ENCODE results near the gene HEMGN.
"Not testable (repeated sequence)": the region's sequence is repeated elsewhere in the genome, so short reads cannot be mapped to it uniquely, and the experiment has no call there.

Gene HEMGN, protein sequence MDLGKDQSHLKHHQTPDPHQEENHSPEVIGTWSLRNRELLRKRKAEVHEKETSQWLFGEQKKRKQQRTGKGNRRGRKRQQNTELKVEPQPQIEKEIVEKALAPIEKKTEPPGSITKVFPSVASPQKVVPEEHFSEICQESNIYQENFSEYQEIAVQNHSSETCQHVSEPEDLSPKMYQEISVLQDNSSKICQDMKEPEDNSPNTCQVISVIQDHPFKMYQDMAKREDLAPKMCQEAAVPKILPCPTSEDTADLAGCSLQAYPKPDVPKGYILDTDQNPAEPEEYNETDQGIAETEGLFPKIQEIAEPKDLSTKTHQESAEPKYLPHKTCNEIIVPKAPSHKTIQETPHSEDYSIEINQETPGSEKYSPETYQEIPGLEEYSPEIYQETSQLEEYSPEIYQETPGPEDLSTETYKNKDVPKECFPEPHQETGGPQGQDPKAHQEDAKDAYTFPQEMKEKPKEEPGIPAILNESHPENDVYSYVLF

DNA sequence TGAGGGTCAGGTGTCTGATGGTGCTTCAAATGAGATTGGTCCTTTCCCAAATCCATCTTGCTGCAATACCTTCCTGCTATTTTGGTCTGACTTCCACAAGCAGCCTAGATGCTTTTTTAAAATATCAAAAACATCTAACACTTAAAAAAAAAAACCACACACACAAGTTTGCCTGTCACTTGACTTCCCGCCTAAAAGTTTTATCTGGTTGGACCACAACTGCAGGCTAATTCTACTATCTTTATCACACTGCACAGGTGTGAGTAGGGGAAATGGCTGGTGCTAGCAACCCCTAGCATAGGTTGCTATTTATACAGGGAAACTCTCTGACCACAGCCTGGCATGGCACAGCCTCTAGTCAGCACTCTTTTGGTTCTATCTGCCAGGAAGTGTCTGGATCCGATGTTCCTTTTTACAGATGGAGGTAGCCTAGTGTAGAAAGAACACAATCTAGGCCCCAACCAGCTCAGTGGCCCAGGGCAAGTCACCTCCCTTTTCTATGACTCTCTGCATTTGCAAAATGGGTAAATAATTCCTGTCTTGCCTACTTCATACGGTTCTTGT lies at the start of gene HEMGN:
Gene HEMGN, minus strand, starts transcription at position 92 of the 564 bp plus-strand sequence. Its CDS starts 36 bp downstream, at position 56.
- DNase-seq, result no peak

DNA sequence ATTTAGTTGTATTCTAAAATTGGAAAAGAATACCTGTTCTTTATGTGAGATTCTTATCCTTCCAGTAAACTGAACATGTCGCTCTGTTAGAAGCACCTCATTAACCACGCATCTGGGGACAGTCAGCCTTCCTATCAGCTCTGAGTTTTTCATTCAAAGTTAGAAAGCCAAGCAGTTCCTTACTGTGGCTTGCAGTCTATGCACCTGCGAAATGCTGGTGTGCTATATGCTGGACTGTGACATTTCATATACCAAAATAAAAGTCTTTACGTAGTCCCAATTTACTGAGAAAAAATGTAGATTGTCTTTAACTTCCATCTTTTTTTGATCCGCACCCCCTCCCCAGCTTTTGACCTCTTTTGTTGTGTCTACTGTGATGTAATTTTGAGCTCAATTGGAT lies 49.5 kb upstream of the HEMGN start:
- DNase-seq, result no peak

DNA sequence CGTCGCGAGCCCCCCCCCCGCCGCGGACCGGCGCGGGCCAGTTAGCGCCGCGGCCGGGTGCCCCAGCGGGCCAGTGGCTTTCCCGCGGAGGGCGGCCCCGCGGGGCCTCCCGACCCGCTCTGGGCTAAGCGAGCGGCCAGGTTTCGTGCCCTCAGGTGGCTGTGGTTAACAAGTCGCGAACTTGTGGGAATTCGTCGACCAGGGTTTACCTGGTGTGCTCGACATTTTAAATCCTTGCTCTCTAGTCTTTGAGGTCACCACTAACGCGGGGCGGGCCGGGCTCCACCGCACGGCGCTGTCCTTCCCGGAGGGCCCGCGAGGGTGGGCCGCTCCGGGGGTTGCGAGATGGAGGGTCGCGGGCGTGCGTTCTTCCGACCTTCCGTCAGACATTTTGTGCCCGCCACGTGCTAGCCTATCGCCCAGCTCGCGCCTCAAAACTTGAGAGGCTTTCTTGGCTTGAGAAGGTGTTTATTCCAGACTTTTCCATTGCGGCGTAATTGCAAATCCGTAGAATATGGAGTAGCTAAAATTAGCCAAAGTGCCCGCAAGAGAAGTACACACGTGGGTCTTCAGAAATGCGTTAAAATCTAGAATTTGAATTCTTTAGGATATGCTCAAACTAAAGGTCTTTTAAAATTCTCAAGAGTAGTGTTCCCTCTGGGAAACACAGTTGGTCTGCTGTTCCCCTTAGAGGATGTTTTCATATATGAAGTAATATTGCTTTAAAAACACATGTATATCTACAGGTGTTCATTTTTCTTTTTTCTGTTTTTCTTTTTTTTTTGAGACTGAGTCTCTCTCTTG lies 47.3 kb upstream of the HEMGN start:
- DNase-seq, result peak; percentile 47 to 63

DNA sequence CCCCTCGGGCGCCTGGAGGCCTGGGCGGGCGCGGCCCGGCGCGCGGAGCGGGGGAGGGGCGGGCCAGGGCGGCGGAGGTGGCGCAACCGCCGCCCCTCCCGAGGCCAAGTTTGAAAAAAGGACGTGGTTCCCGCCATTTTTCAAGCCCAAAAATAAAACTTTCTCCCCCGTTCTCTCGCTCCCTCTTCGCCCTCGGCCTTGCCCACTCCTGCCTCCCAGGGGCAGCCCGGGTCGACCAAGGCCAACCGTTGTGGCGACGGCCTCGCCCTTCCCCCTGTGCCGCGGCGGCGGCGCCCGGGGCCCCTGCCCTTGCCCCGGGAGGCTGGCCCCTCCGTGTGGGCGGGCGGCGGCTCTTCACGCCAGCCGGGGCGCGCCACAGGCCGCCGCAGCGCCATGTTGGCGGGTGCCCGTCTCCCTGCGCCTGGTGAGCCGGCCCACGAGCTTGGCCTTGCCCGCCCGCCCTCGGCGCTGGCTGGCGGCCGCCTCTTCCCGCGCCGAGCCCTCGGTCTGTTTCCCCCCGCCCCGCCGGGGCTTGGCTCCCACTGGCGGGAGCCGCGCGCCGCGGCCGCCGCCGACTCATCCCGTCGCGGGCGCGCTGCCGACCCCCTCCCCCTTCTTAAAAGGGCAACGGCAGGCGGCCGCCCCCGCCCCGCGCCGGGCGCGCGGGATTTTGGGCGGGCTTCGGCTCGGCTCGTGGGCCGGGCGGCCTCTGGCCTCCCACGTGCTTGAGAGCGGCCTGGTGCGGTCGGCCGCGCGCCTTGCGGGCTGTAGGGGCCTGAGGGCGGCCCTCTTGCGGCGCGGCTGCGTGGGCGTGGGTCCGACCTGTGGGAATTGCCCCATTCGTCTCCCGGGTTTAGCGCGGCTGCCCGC lies 46.5 kb upstream of the HEMGN start:
- DNase-seq, result peak; percentile 81 to 88

DNA sequence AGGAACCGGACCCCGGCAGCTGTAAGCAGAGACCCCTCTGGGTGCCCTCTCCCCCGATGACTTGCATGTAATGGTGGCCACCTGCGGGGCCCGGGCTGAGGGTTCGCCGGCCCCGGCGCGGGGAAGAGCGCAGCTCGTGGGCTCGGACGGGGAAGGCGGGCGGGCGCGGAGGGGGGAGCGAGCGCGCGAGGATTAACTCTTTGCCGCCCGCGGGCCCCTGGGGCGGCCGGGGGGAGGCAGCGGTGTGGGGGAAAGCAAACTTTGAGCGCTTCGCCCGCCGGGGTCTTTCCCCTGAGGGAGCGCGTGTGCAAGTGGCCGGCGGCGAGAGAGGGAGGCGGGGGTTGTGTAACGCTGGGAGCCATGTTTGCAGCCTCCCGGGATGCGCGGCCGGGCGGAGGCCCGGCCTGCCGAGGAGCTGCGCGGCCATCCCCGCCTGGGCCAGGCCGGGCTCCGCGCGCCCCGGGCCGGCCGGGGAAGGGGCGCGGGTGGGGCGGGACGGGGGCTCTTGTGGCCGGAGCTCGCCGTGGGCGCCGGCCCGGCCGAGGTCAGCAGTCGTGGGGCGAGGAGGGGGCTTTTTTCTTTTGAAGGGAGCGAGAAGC lies 45.7 kb upstream of the HEMGN start:
- DNase-seq, result peak; percentile 62 to 65

DNA sequence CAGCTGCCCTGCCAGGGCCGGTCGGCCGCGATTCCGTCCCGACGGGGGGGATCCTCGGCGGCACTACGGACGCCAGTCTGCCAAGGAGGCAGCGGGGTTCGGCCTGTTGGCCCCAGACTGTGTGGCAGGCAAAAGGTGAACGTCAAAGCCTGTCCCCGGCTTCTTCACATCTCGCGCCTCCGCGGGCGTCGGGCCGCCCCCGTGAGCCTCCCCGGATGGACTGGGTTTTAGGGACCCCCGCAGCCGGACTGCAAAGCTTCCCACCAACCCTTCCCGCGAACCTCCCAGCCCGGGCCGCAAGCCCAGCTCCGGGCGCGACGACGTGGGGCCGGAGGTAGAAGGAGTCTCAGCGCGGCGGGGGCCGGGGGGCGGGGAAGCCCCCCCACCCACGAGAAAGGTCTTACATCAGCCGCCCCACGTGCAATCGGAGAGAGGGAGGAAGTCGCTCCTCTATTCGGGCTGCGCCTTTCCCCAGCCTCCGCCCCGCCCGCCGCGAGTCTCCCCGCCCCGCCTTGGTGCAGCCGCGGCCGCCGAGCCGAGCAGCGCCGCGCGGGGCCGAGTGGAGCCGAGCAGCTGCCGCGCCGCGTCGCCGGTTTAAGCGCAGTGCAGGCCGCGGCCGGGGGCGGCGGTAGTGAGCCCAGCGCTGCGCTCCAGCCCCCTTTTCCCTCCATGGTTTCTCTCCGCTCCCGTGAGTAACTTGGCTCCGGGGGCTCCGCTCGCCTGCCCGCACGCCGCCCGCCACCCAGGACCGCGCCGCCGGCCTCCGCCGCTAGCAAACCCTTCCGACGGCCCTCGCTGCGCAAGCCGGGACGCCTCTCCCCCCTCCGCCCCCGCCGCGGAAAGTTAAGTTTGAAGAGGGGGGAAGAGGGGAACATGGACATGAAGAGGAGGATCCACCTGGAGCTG lies 45.0 kb upstream of the HEMGN start, which contains the start of gene ANP32B:
Gene ANP32B, plus strand, starts transcription at position 659 of the 906 bp plus-strand sequence. Its CDS starts 215 bp downstream, at position 874.
- DNase-seq, result peak; percentile 96 to 97

DNA sequence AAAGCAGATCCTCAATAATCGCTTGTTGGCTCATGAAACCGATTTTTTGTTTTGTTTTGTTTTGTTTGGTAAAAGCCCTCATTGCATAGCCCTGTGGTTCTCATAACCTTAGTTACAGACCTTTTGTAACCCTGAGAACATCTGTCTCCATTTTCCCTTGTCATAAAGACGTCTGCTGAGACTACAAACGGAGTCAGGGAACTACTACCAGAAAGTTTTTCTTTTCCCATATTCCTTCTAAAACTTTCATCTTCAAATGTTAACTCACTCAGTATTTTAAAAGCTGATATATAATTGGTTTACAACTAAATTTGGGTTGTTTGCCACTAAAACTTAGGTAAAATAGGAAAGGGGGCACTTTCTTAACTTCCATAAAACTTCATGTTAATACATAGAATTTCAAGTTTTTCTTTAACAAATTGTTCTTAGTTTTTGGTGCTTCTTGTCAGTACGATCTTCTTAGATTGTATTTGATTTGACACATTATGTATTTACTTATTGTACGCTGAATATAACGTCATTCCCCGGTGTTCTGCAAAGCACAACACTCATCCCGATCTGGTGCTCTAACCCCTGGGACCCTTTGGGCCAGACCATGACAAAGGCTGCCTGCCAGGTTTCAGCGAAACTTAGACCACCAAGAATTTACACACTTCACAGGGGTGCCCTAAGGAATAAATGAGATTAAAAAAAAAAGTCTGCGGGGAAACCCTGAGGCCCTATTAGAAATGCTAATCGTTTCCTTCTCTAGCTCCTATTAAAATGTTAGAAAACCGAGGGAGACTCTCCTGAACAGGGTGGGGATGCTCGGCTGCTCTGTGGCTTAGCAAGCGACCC lies 44.1 kb upstream of the HEMGN start:
- DNase-seq, result peak in 1 of 2 donors; percentile 8

DNA sequence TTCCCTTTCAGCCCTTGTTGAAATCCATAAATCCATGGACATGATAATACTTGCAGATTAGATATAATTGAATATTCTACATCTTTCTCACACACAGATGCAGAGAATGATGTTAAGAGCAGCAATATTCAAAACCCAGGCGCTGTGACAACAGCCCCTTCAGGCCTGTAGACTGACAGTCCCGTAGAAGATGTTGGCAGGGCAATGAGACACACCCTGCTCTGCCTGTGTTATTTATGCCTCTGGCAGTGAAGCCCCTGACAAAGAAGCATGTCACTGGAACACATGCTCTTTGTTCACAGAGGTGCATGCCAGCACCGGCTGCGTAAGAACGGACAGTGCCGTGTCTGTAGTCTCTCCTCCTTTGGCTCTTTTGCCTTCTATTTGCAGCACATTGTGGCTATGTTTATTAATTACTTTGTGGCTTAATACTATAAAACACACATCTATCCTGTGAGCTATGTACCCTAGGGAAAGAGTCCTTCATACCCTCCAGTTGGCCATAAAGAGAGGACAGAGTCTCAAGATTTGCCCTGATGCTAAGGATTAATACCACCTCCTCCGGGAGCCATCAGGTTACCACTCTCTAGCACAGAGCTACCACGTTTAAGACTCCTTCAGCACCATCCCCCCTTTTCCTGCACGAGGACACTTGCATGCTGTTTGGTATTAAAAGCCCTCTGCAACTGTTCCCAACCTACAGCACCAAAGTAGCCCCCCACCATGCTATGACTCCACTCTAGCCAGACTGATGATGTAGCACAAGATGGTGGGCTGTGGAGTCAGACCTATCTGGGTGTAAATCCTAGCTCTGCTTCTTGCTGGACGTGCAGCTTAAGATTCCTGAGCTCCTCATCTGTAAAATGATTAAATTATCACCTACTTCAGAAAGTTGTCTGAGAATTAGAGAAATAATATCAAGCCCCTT lies 43.2 kb upstream of the HEMGN start:
- DNase-seq, result no peak

DNA sequence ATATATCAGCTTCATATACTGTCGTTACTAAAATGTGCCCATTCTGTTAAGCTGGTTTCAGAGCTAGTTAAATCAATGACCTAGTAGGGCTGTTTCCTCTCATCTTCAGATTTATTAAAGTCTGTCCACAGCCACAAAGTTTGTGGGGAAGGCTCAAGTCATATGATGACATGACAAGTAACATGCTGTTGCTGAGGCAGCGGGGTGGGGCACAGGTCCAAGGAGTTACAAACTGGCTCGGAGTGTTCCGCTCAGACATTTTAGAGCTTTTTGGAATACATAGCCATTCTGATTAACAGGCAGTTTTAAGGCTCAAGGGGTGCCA lies 42.5 kb upstream of the HEMGN start:
- no peak for DNase-seq

DNA sequence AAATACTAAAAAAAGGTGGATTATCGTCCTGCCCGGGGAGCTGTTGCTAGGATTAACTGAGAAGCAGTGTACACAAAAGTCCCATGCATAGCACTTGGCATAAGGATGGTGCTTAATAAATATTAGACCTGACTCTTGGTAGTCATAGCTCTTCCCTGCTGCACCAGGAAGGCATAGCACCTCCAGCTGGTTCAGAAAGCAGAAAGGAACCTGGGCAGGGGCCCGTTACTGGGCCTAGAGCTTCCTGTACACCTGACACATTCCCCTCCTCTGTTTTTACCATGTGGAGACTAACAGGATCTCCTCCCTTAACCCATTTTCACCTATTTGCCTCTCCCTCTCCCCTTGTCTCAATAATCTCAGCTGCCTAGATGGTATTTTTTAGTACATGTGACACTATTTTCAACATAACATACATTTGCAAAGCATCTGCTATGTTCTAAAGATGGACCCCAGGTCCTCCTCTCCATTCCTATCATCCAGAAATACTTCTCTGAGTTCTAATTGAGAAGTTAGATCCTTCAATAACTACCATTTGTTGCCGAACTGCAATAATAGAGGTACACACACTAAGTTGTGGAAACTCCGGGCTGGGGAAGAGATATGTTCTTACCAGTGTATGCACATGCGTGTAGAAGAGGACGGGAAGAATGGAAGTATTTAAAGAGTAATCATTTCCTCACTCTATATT lies 42.0 kb upstream of the HEMGN start:
- no peak for DNase-seq

DNA sequence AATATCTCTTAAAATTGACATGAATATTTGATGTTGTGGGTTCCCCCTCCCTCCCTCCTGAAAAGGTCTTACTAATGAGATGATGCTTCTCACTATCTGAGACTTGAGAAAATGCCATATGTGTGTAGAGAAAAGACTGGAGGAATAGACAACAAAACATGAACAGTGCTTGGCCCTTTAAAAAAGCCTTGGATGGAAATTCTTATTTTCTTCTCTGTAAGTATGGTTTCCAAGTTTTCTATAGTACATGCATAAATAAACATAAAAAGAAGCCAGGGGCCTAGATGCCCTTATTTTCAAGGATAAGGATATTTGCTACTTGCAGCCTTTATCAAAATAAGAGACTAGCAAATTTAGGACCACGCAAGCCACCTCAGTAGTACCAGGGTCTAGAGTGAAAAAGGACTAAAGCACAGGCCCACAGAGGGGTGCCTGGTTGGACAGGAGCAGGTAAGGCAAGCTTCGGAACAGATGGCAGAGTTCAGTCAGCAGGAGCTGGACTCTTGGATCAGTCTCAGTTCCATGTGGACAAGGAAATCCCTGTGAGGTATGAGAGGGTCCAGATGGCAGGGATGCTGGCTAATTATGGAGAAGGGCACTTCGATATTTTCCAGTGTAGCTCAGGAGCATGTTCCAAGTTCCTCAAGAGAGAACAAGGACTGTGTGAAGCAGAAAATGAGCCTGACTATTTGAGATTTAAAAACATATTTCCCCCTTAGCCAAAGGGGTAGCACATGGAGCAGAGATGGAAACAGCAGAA lies 40.6 kb upstream of the HEMGN start:
- DNase-seq, result no peak

DNA sequence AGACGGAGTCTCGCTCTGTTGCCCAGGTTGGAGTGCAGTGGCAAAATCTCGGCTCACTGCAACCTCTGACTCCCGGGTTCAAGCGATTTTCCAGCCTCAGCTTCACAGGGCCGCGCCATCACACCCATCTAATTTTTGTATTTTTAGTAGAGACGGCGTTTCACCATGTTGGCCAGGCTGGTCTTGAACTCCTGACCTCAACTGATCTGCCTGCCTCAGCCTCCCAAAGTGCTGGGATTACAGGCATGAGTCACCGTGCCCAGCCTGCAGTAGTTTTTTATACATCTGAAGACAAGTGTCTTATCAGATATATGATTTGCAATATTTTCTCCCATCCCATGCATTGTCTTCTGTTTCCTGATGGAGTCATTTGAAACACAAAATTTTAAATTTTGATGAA lies 38.7 kb upstream of the HEMGN start:
- not testable (repeated sequence) for DNase-seq

DNA sequence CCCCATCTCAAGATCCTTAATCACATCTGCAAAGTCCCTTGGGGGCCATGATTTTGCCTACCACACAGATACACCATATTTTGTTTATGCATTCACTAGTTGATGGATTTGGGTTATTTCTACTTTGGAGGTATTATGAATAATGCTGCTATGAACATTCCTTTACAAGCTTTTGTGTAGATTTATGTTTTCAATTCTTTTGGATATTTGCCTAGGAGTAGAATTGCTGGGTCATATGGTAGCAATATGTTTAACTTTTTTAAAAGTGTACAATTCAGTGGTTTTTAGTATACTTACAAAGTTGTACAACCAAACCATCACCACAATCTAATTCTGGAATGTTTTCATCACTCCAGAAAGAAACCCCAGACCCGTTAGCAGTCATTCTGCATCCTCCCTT lies 37.4 kb upstream of the HEMGN start:
- DNase-seq, result no peak

DNA sequence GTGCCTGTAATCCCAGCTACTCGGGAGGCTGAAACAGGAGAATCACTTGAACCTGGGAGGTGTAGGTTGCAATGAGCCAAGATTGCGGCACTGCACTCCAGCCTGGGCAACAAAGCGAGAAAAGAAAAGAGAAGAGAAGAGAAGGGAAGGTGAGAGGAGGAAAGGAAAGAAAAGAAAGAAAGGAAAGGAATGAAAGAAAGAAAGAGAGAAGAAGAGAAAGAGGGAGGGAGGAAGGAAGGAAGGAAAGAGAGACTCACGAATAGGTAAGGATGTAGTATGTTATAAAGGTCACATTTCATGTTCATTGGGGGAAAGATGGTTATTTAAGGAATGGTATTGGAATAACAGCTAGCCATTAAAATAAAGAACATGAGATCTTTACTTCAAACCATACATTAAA lies 34.8 kb upstream of the HEMGN start:
- DNase-seq, result no peak

DNA sequence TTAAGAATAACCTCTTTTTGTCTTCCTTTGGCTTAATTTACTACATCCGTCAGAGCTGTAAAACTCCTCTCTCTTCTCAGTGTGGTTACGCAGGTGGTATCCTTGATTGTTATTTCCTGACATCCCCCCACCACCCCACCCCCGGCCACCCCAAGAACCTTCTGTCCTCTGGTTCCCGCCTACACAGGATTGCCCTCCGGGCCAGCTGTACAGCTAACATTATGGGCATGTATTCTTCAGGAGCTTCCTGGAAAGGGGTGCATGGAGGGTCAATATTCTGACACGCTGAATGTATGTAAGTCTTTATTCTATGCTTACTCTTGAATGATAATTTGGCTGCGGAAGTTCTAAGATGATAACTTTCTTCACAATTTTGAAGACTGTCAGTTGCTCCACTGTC lies 32.2 kb upstream of the HEMGN start:
- no peak for DNase-seq

DNA sequence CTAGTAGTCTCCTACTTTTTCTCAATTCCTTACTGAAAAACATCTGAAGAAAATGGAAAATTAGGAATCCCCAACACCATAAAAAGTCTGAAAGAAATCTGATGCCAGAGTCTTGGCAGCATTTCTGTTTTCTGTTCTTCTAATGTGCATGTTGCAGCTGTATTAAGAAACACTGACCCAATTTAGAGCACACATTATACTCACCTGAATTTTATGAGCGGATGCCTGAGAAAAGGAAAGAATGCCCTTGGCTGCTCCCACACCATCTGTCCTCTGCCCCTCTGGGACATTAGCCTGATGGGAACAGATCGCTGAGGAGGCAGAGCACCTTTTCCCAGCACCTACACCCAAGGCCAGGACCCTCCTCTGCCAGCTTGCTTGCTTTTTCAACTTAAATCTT lies 31.0 kb upstream of the HEMGN start:
- no peak for DNase-seq

DNA sequence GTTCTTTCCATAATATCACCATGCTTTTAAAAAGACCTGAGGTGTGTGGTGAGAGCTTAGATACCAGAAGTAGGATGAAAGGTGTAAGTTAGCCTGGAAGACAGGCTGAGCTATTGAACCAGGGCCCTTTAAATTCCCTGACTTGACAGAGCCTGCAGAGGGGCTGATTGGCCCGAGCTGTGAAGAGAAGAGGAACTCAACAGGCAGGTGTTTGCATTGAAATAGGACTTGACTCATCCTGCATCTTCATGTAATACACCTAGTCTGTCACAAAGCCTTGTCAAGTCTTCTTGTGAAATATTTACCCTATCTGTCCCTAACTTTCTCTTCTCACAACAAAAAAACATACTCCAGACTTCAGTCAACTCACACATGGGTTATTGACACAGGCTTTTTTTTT lies 28.5 kb upstream of the HEMGN start:
- DNase-seq, result no peak

DNA sequence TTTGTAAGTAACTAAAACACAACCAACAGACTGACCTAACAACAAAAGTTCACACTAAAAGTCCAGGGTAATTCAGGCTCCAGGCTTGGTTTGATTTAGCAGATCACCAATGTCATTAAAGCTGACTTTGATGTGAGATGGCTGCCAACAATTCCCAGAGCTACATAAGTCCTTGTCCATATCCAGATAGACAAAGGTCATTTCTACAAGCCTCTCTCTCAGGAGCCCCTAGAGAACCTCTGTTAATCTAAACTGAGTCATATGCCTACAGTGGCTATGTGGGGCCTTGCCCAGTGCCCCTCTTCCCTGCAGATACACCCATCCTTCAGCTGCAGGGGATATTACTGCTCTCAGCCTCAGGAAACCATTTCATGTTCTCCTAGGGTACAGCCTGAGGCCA lies 26.9 kb upstream of the HEMGN start:
- DNase-seq, result no peak

Measured in activated CD4-positive, alpha-beta T cell treated with anti-CD3 and anti-CD28 coated beads for 4 hours (primary cell).